CD4-positive, alpha-beta T cell treated with Interleukin-17A for 1 hour (primary cell): Measurements from ENCODE around the gene RABGGTB.
A peak's percentile ranks its signal among the peaks of the same experiment; 100 is the strongest.
"Not testable (repeated sequence)": the region's sequence is repeated elsewhere in the genome, so short reads cannot be mapped to it uniquely, and the experiment has no call there.

ENCODE experiments used
- DNase-seq: peaks from one replicate; pipeline ENCODE4 v3.0.0-alpha.2; 2020

RABGGTB gene

DNA sequence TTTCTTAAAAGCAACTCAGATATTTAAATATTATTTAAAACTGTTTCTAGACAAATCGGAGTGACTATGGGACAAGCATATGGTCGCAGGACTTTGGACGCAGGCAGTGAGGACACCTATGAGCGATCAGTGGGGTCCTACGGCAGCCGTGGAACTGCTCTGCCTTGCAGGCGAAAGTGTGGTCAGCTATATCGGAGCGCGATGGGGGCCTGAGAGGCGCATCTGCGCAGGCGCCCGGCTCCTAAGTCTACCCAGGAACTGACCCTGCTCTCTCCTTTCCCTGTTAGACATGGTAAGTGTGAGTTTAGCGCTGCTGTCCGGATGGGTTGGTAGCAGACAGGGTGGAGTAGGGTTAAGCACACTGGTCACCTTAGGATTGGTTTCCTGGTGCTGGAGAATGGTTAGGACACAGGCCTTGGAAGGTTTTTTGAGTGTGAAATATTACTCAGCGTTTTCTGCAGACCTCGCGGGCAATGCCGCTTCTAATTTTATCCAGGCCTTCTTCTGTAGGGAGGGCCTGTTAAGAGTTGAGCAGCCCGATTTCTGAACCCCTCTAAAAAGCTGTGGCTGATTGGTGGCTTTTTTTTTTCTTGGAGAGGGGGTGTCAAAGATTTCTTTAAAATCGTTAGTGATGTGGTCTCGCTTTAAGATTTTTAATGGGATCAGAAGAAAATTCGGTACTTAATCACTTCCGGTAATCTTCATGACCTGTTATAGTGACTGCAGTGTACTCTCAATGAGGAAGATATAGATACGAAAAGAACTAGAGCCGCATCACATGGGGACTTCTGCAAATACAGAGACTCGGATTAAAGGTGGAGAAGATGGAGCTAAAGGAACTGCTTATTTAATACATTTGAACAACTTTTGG is at the start of gene RABGGTB:
TSS of gene RABGGTB (plus strand) at position 274 of the 871 bp plus-strand sequence. CDS start at position 290, 16 bp downstream.
- DNase-seq = peak; percentile 96

DNA sequence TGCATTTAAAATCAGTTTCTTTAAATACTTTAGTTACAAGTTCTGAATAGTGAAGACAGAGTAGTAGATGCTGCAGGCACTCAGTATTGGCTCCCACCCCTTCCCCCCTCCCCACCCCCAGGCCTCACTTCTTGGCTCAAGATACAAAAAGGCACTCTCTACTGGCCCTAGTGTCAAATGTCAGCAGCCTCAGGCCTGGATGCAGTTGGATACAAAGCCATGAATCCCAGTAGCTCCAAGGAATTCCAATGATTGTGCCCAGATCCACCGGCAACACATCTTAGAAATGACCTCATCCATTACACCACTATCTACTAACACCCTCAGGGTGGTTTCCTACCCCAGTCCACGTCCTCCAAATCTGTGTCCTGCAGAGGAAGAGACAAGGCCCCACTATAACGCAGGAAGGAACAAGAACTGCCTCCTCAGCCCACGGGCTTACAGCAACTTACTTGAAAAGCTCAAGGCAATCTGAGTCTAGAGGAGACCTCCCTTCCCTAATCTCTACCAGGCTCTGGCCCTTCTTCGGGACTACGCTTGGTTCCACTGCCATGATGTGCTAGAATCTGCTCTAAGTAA is 43.9 kb upstream of the RABGGTB start:
- no peak for DNase-seq

DNA sequence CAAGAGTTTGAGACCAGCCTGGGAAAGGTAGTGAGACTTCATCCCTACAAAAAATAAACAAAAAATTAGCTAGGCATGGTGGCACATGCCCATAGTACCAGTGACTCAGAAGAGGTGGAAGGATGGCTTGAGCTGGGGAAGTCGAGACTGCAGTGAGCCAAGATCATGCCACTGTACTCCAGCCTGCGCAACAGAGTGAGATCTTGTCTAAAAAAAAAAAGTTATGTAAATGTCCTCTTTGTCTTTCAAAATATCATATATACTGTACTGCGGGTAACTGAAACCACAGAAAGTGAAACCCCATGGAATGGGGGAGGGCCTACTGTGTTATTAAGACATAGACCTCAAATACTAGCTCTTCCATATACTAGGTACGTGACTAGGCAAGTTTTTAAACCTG is 40.8 kb upstream of the RABGGTB start:
- no peak for DNase-seq

GRCh38 chr1:75757210-75757609 is 28.8 kb upstream of the RABGGTB start:
- DNase-seq = not testable (repeated sequence)

GRCh38 chr1:75758543-75758942 is 27.5 kb upstream of the RABGGTB start:
- not testable (repeated sequence) for DNase-seq

GRCh38 chr1:75764057-75764655 is 21.9 kb upstream of the RABGGTB start:
- DNase-seq = no peak

- DNase-seq = no peak
Observed at GRCh38 chr1:75765697-75766355, 20.2 kb upstream of the RABGGTB start.

DNA sequence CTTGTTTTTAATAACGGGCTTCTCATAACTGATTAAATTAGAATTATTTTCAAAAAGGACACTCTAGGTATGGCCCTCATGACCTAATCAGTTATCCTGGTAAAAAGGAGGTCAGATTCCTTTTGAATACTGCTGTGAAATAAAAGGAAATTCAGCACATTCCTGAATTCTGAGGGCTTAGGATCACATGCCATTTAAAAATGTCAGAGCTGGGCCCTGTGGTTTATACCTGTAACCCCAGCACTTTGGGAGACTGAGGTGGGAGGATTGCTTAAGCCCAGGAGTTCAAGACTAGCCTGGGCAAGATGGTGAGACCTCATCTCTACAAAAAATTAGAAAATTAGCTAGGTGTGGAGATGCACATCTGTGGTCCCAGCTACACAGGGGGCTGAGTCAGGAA is 18.0 kb upstream of the RABGGTB start:
- no peak for DNase-seq

DNA sequence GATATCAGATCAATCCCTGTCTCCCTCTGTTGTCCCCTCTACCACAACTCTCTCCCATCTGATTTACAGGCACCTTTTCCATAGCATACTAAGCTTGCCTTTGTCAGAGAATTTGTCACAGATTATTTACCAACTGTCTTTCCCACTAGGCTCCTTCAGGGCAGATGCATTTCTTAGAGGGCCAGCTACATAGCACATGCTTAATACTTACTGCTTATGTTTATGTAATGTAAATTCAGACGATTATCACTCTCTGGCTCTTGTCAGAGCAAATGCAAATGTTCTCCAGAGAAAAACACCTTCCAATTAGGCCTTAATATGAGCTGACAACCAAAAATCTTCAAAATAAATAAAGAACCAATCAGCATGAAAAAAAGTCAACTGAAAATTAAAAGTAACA is 15.3 kb upstream of the RABGGTB start:
- DNase-seq = no peak

DNA sequence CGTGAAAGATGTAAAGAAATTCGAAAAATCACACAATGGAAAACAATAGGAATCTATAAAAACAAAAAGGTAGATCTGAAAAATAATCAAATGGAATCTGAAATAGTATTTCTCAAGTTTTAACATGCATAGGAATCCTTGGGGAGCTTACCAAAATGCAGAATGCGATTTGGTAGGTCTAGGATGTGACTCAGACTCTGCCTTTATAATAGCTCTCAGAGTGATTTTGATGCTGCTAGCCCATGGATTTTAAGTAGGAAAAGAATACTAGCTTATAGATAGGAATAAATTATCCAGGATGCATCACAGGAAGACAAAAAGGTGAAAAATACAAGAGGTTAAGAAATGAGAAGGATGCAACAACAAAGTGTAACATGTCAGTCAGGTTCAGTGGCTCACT is 14.1 kb upstream of the RABGGTB start:
- DNase-seq = no peak

DNA sequence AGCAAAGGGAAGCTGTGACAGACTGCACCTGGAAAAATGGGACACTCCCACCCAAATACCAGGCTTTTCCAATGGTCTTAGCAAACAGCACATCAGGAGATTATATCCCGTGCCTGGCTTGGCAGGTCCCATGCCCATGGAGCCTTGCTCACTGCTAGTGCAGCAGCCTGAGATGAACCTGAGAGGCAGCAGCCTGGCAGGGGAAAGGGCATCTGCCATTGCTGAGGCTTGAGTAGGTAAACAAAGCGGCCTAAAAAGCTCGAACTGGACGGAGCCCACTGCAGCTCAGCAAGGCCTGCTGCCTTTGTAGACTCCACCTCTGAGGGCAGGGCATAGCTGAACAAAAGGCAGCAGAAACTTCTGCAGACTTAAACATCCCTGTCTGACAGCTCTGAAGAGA is 8.2 kb upstream of the RABGGTB start:
- not testable (repeated sequence) for DNase-seq

DNA sequence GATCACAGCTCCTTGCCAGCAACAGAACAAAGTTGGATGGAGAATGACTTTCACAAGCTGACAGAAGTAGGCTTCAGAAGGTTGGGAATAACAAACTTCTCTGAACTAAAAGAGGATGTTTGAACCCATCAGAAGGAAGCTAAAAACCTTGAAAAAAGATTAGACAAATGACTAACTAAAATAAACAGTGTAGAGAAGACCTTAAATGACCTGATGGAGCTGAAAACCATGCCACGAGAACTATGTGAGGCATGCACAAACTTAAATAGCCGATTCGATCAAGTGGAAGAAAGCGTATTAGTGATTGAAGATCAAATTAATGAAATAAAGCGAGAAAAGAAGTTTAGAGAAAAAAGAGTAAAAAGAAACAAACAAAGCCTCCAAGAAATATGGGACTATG is 7.4 kb upstream of the RABGGTB start:
- DNase-seq = not testable (repeated sequence)

DNA sequence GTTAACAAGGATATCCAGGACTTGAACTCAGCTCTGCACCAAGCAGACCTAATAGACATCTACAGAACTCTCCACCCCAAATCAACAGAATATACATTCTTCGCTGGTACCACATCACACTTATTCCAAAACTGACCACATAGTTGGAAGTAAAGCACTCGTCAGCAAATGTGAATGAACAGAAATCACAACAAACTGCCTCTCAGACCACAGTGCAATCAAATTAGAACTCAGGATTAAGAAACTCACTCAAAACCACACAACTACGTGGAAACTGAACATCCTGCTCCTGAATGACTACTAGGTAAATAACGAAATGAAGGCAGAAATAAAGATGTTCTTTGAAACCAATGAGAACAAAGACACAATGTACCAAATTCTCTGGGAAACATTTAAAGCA is 5.9 kb upstream of the RABGGTB start:
- DNase-seq = not testable (repeated sequence)

DNA sequence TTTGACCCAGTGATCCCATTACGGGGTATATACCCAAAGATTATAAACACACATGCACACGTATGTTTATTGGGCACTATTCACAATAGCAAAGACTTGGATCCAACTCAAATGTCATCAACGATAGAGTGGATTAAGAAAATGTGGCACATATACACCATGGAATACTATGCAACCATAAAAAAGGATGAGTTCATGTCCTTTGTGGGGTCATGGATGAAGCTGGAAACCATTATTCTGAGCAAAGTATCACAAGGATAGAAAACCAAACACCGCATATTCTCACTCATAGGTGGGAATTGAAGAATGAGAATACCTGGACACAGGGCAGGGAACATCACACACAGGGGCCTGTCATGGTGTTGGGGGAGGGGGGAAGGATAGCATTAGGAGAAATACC is 2.1 kb upstream of the RABGGTB start:
- not testable (repeated sequence) for DNase-seq

- no peak for DNase-seq
Observed at GRCh38 chr1:75785320-75785982, 605 bp upstream of the RABGGTB start.

- DNase-seq = no peak
Observed at GRCh38 chr1:75786901-75787493, 941 bp downstream of the RABGGTB start.

DNA sequence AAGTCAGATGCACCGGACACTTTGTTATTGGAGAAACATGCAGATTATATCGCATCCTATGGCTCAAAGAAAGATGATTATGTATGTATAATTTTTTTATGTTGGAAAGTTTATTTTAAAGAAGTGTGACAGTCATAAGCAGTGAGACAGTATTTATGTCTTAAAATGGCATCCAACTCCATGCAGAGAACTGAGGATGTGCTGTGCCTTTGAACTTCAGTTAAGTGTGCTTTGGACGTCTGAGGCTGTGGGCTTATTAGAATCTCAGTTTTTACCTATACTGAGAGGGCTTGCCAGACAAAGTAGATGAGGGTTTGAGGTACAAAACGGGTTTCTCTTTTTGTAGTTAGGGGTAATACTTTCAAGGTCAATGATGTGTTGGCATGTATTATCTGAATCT is 1.5 kb downstream of the RABGGTB start:
- DNase-seq = peak; percentile 24

DNA sequence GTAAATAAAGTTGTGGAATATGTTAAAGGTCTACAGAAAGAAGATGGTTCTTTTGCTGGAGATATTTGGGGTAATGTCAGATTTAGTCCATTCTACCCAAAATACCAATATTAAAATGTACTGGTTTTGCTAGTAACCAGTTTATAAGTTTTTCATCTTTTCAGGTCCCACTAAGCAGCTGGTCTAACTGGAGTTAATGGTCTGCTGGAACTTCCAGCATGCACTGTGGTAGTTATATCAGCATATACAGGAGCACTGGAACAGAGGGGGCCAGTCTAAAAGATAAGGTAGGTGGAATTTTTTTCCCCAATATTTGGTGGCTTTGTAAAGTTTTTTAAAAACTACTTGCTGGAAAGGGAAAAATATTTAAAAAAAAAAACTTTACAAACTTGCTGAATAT is 3.9 kb downstream of the RABGGTB start:
- no peak for DNase-seq

GRCh38 chr1:75791022-75791421 is 5.0 kb downstream of the RABGGTB start:
- DNase-seq = peak; percentile 20

- DNase-seq = no peak
Observed at GRCh38 chr1:75792091-75792490, 6.0 kb downstream of the RABGGTB start.

- no peak for DNase-seq
Observed at GRCh38 chr1:75794382-75794781, 8.3 kb downstream of the RABGGTB start.

GRCh38 chr1:75795703-75796193 is 9.7 kb downstream of the RABGGTB start:
- no peak for DNase-seq
